T-helper 1 cell treated with Interleukin-12 subunit alpha and Interleukin-12 subunit beta and Interleukin-4 antibody, amounts not matched to agents 30 ng/mL and 1 ng/mL, for 36 hours (primary cell): Measurements from ENCODE around the gene LHFPL2. TPM values are rescaled to one million over a fixed set of nuclear protein-coding genes. Genes with fewer than 3 reads are reported as not detected.
"Not testable (repeated sequence)": the region's sequence is repeated elsewhere in the genome, so short reads cannot be mapped to it uniquely, and the experiment has no call there.

Experiments
- intact Hi-C: fragments of 100-400 bp; cut with micrococcal nuclease; formaldehyde crosslinking; loops from one replicate; pipeline ENCODE4 v1.15.1; 2024
- total RNA-seq: library from RNA; stranded (reverse); gene quantifications from 2 replicates; pipeline ENCODE4 v1.2.3, GENCODE V29; 2022

Gene LHFPL2
- total RNA-seq, 1 donor from 2014 or later: 0.25 TPM

- intact Hi-C loops: not testable (repeated sequence)
These were observed 18.4 kb upstream of the LHFPL2 start for GRCh38 chr5:78666975-78667374.

DNA sequence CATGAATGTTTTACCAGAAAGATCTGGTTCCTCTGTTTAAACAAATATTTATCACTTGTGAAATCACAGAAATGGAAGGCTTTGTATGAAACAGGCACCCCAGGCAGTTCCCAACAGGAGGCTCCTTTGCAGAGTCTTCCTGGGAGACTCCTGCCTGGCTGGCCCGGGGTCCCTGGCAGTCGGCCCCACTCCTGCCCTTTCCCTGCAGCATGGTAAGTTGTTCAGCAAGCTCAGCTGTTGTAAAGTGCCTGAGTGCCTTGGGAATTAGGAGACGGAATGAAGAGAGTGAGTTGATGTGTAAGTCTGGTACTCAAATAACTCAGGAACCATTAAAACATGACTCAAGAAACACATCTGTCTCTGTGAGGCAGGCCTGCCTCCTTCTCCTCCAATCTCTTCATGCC is 17.5 kb upstream of the LHFPL2 start:
- intact Hi-C loops: no loop called here

- intact Hi-C loops: no loop called here
These were observed 17.0 kb upstream of the LHFPL2 start for GRCh38 chr5:78665534-78665933.

DNA sequence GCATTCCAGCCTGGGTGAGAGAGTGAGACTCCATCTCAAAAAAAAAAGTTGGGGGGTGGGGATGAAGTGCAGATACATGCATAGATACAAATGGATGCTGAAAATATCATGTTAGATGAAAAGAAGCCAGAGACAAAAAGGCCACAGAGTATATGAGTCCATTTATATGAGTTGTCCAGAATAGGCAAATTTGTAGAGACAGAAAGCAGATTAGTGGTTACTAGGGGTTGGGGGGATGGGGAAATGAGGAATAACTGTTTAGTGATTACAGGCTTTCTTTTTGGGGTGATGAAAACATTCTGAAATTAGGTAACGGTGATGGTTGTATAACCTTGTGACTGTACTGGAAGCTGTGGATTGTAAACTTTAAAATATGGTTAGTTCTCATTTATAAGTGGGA is 13.8 kb upstream of the LHFPL2 start:
- intact Hi-C loops: no loop called here

- intact Hi-C loops: no loop called here
These were observed 13.1 kb upstream of the LHFPL2 start for GRCh38 chr5:78661691-78662090.

DNA sequence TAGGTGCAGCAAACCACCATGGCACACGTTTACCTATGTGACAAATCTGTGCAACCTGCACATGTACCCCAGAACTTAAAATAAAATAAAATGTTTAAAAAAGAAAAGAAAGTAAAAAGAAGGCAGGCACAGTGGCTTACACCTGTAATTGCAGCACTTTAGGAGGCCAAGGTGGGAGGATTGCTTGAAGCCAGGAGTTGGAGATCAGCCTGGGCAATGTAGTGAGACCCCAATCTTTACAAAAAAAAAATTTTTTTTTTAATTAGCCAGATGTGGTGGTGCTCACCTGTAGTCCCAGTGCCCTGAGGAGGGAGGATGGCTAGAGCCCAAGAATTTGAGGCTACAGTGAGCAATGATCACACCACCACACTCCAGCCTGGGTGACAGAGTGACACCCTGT is 12.5 kb upstream of the LHFPL2 start:
- intact Hi-C loops: no loop called here

- intact Hi-C loops: no loop called here
These were observed 11.8 kb upstream of the LHFPL2 start for GRCh38 chr5:78660401-78660800.

- intact Hi-C loops: no loop called here
These were observed 11.1 kb upstream of the LHFPL2 start for GRCh38 chr5:78659714-78660113.

- intact Hi-C loops: no loop called here
These were observed 10.5 kb upstream of the LHFPL2 start for GRCh38 chr5:78659114-78659513.

- intact Hi-C loops: no loop called here
These were observed 8.6 kb upstream of the LHFPL2 start for GRCh38 chr5:78657201-78657600.

DNA sequence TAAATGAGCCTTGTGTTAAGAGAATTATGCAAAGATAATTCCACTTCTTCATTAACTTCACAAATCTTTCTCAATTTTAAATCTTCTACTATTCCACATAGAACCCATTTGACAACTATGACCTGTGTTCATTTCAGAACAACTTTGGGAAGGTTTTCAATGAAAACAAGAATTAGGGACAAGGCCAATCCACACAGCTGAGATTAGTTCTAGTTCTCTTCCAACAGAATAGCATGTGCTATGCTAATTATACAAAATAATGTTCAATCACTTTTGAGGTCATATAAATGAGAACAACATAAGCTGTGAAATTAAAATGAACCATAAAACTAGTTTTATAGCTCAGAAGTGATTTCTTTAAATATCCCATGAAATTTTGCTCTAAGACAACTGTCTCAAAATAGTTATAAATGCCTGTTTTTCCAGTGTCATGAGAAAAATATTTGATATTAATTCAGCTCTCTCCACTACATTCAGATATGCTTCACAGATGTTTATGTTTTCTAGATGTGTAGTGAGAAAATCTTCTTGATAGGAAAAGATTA is 7.2 kb upstream of the LHFPL2 start:
- intact Hi-C loops: no loop called here

- intact Hi-C loops: no loop called here
These were observed 5.8 kb upstream of the LHFPL2 start for GRCh38 chr5:78654386-78654785.

DNA sequence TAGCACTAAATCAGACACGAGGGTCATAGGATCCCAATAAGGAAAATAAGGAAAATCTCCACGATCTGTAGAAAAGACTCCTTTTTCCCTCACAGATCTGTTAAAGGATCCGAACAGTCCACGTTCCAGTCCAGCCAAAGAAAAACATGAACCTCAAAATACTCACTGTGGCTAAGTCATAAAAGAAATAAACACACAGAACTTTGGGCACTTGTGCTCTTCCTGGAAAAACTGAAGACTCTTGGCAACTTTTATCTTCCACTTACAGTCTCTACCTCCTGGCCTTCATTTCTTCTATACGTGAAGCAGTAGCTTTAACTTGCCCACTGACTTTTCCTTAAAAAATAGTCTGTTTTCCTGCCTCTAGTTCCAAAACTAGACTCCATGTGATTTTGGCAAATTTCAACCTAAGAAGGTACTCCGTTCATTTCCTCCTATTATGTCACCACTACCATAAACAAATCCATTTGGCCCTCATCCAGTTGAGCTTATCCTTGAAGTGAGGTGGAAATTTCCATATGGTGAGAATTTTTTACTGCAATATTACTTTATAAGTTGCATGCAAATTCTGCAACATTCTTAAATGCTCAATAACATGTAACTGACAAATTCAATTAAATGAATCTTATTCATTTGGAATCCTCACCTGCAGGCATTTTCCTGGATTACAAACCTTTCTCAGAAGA is 5.3 kb upstream of the LHFPL2 start:
- intact Hi-C loops: no loop called here

- intact Hi-C loops: no loop called here
These were observed 4.5 kb upstream of the LHFPL2 start for GRCh38 chr5:78653031-78653430.

DNA sequence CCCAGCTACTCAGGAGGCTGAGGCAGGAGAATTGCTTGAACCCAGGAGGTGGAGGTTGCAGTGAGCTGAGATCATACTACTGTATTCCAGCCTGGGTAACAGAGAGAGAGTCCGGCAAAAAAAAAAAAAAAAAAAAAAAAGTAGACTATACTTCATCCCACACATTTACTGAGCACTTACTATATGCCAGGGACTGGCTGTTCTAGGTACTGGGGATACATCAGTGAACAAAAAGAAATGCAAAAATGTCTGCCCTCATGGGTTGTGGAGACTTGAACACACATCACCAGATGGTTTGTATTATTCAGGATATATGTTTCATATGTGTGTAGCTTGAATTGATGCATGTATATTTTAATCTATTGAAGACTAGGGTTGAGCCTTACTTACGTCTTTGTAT is 2.9 kb upstream of the LHFPL2 start:
- intact Hi-C loops: no loop called here

- intact Hi-C loops: no loop called here
These were observed 2.0 kb upstream of the LHFPL2 start for GRCh38 chr5:78650531-78650930.

GRCh38 chr5:78649861-78650496 is 1.4 kb upstream of the LHFPL2 start:
- intact Hi-C loops: no loop called here

DNA sequence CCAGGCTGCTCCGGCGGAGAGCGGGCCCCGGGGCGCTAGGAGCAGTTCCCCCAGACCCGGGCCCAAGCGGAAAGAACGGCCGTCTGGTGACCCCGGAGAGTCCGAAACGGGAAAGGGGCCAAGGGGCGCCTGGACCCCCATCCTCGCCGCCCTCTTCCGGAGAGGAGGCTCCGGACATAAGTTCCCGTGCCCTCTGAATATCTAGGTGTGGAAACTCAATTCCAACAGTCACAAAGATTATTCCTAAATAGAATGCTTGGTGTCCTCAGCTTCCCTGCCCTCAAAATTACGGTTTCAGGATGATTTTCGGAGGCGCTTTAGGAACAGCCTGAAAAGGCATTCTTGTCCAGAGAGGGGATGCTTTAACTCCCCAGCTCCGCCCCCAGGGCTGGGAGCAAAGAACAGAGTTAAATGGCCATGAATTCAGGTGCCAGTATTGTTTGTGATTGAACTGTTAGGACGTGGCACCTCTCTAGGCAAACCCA is 681 bp upstream of the LHFPL2 start:
- intact Hi-C loops: no loop called here

GRCh38 chr5:78647838-78648358 is 674 bp downstream of the LHFPL2 start:
- intact Hi-C loops: no loop called here

- intact Hi-C loops: no loop called here
These were observed 1.2 kb downstream of the LHFPL2 start for GRCh38 chr5:78647351-78647818.

- intact Hi-C loops: no loop called here
These were observed 3.8 kb downstream of the LHFPL2 start for GRCh38 chr5:78644741-78645300.

DNA sequence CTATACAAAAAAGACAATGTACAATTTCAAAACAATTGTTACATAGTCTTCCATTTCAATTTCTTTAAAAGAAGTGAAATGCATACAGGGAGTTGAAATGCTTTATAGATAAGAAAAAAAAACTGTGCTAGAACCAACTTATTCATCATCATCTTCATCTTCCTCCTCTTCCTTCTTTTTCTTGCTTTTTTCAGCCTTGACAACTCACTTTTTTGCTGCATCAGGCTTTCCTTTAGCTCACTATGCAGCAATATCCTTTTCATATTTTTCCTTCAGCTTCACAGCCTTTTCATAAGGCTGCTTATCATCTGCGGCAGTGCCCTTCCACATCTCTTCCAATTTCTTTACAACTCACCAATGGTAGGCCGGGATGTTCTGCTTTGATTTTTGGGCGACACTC is 4.4 kb downstream of the LHFPL2 start:
- intact Hi-C loops: no loop called here
